ENCODE data around the gene SIK2.

Gene SIK2

DNA sequence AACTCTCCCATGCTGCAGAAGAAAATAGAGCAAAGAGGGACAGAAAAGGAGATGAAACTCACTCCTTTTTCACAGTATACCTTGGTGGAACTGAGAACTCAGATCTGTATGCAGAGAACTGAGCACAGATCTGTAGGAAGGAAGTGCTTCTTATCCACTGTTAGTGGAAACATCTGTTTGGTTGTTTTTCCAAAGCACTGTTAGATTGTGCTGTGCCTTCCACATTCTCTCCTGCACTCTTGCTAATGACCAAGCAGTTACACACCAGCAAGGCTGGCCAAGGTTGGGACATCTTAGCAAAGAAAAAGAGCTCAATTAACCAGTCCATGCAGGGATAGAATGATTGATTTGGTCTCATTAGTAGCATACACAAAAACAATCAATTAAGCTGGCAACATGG is 20.1 kb upstream of the SIK2 start:
- no peak for DNase-seq (ENCODE audit: low spot score)

GRCh38 chr11:111582881-111583280 is 19.4 kb upstream of the SIK2 start:
- DNase-seq (ENCODE audit: low spot score): no peak

- no peak for DNase-seq (ENCODE audit: low spot score)
Measured at GRCh38 chr11:111585371-111585770, 16.9 kb upstream of the SIK2 start.

- peak; percentile 46 for DNase-seq (ENCODE audit: low spot score)
Measured at GRCh38 chr11:111586388-111586831, 15.8 kb upstream of the SIK2 start.

DNA sequence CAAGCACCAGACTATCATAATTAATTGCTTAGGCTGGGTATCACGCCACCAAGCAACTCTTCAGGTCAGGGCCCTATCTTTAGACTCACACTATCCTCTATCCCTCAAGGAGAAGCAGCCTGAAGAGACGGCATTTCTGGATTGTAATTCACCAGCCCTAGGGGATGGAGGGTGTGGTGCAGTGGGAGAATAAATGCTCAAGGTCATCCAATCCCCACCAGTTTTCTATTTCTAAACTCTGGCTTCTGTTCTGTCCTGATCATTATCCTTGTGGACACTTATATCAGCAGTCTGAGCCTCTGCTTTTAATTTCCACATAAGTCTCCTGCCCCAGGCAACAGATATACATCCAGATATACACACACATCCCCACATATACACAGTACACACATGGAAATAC is 13.1 kb upstream of the SIK2 start:
- DNase-seq (ENCODE audit: low spot score): no peak

DNA sequence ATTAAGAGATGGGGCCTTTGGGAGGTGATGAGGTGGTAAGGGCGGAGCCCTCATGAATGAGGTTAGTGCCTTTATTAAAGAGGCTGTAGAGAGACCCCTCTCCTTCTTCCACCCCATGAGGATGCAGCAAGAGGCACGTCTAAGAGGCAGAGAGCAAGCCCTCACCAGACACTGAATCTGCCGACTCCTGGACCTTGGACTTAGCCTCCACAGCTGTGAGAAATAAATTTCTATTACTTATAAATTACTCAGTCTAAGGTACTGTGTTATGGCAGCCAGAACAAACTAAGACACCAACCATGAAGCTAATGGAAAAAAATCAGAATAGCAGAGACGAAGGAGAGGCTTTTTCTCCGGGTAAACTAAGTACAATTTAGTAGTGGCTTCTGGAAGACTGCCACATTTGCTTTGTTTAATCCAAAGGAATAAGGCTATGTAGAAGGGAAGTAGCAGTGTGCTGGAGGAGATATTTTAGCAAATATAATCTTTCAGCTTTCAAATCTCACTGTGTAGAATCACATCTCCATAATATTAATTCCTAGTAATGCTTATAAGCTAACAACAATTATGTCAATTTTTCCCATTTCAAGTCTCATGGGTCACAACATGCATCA is 12.3 kb upstream of the SIK2 start:
- no peak for DNase-seq (ENCODE audit: low spot score)

DNA sequence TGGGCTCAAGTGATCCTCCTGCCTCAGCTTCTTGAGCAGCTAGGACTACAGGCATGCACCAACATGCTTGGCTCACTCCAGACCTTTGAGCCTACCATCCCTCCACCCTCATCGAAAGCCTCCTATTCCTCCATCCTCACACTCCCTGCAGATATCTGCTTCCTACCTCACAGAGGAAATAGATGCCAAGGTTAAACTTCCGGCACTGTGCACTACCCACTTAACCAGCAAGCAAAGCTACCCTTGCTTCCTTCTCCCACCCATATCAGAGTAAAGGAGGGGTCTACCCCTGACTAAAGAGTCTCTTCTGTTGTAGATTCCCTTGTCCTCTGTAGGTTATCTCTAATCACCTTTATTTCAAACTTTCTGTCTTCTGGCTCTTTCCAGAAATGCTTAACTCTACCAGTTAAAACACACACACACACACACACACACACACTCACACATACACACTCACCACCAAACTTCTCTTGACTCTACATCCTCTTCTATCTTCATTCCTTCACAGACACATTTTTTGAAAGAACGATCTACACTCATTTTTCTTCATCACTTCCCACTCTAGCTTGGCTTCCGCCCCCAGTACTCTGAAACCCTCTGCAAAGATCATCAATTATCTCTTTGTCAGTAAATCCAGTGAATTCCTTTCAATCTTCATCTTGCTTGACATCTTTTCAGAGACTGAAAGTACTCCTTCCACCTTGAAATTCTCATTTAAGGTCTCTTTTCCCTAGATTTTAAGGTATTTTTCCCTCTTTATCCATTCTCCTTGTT is 10.9 kb upstream of the SIK2 start:
- DNase-seq (ENCODE audit: low spot score): no peak

GRCh38 chr11:111592491-111592890 is 9.8 kb upstream of the SIK2 start:
- no peak for DNase-seq (ENCODE audit: low spot score)

DNA sequence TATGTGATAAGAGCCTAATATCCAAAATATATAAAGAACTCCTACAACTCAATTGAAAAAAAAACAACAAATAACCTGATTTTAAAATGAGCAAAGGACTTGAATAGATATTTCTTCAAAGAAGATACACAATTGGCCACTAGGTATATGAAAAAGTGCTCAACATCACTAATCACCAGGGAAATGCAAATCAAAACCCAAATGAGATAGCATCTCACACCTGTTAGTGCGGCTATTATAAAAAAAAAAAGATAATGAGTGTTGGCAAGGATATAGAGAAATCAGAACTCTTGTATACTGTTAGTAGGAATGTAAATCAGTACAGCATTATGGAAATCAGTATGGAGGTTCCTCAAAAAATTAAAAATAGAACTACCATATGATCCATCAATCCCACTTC is 5.9 kb upstream of the SIK2 start:
- no peak for DNase-seq (ENCODE audit: low spot score)

DNA sequence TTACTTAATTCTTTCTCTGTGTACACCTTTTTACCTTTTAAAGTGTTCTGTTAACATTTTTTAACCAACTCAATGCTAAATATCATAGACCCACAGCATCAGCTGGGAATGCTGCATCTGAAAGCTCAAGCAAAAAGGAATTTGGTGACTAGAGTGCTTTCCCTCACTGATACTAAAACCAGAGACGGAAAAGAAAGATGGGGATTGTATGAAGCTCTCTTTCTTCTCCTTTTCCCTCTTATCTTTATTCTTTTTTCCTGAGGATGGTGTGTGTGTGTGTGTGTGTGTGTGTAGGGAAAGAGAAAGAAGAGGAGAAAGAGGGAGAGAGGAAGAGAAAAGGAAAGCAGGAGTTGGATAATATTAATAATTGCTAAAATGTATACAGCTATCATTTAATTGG is 4.1 kb upstream of the SIK2 start:
- DNase-seq (ENCODE audit: low spot score): no peak

- peak; percentile 64 for DNase-seq (ENCODE audit: low spot score)
Measured at GRCh38 chr11:111598559-111598958, 3.7 kb upstream of the SIK2 start.

DNA sequence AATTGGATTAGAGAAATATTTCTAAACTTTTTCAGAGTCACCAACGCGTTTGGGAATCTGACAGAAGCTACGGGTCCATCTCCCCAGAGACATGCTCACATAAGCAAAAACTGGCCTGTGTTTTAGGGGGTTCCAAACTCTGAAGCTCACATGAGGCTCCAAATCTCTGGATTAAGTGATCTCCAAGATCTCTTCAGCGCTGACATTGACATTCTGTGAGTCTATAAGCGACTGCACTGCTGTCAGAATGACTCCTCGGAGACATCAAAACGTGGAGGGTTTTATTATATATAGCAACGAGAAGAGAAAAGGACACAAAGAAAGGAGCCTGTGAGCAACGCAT is 642 bp upstream of the SIK2 start:
- no peak for DNase-seq (ENCODE audit: low spot score)

DNA sequence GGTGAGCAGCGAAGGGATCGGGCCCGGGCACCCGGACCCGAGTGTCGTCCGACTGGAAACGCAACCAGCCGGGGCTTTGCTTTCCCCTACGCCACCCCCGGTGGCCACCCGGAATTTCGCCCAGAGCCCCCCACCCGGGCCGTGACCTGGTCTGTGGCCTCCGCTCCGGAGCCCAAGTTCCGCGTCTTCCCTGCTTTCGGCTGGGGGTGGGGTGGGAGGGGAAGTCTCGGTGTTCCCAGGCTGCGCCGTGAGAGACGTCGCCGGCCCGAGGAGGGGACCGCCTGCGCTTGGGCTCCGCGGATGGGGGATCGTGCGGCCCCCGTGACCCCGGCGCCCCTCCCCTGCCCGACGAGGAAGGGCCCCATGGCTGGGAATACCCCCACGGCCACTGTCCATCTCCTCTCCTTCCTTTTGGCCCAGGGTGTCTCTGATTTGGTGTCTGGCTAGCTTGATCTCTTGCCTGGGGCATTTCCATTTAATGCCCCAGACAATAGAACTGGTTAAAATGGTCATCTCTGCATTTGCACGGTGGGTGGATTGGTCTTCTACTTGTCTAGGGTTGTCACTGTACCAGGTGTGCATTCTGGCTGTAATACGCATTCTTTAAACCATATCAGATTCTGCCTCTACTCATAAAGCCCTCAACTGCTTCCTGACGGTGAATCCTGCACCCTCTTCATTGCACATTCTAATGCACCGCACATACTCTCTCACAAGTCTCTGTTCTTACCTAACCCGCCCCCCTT is 789 bp downstream of the SIK2 start:
- DNase-seq (ENCODE audit: low spot score): peak; percentile 62

- no peak for DNase-seq (ENCODE audit: low spot score)
Measured at GRCh38 chr11:111603611-111604130, 1.4 kb downstream of the SIK2 start.

- peak; percentile 21 for DNase-seq (ENCODE audit: low spot score)
Measured at GRCh38 chr11:111604392-111605009, 2.3 kb downstream of the SIK2 start.

DNA sequence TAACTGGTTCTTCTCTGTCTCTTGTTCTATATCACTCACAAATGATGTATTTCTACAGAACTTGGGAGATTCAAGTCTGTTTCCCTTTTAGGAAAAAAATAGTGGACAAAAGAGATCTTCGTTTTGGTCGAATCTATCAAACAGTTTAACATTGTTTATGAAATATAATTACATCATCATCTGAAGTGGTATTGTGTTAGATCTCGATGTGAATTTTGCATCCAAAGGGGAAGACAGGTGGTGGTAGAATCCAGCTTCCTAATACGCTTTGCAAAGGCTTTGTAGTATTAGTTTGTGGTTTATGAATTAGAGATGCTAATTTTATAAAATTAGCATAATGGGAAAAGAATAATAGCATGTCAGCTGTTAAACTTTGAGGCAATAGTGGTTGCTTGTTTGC is 3.4 kb downstream of the SIK2 start:
- no peak for DNase-seq (ENCODE audit: low spot score)

- DNase-seq (ENCODE audit: low spot score): no peak
Measured at GRCh38 chr11:111606986-111607385, 4.7 kb downstream of the SIK2 start.

- DNase-seq (ENCODE audit: low spot score): no peak
Measured at GRCh38 chr11:111607751-111608150, 5.5 kb downstream of the SIK2 start.

DNA sequence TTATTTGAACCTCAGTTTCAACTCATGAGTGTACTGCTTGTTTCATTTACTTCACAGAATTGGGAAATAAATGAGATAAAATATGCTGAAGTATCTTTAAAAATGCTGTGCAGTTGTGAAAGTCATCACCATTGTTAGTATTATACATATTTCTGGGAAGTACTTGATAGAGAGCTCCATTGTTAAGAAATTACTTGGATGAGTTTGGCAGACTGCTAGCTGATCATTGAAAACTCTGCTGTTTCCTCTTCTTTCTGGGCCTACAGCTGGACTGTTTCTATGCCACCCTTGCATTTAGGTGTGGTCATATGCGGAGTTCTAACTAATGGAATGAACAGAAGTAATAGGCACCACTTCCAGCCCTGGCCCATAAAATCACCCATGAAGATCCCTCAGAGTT is 10.0 kb downstream of the SIK2 start:
- no peak for DNase-seq (ENCODE audit: low spot score)

GRCh38 chr11:111617286-111617685 is 15.0 kb downstream of the SIK2 start:
- DNase-seq (ENCODE audit: low spot score): no peak

DNA sequence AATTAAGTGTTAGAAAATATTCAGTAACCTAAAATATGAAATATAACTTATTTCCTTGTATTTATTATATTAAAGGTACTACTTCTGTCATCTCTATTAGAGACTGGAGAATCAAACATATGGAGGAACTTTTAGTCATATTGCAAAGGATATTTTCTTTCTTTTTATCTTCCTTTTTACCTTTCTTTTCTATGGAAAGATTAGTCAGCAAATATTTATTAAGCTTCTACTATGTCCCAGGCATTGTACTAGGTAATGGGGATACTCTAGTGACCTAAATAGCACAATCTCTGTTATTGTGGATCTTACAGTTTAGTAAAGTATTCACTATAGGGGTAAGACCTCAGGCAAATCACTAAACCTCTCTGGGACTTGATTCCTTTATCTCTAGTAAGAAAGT is 18.3 kb downstream of the SIK2 start:
- no peak for DNase-seq (ENCODE audit: low spot score)

- no peak for DNase-seq (ENCODE audit: low spot score)
Measured at GRCh38 chr11:111623527-111624030, 21.3 kb downstream of the SIK2 start.
